Neural progenitor cell (in vitro differentiated cells): ENCODE results near the gene CD44.

Experiments used
- CTCF ChIP-seq: fragments of 200-600 bp; sonication (generic); IDR thresholded peaks from 2 replicates; pipeline ENCODE4 v1.5.1; 2017; ENCODE audit warnings: antibody characterized with exemption, mild to moderate bottlenecking
- EZH2 ChIP-seq: fragments of 200-600 bp; sonication (generic); IDR thresholded peaks from 2 replicates; pipeline ENCODE4 v1.6.1; 2017; ENCODE audit warnings: antibody characterized with exemption, mild to moderate bottlenecking, moderate library complexity

GRCh38 chr11:35126879-35127581, 11.9 kb upstream of the CD44 start:
- TF ChIP-seq EZH2: no peak
- TF ChIP-seq CTCF: no peak
